ENCODE measurements around the gene ALDH1A3.

DNA sequence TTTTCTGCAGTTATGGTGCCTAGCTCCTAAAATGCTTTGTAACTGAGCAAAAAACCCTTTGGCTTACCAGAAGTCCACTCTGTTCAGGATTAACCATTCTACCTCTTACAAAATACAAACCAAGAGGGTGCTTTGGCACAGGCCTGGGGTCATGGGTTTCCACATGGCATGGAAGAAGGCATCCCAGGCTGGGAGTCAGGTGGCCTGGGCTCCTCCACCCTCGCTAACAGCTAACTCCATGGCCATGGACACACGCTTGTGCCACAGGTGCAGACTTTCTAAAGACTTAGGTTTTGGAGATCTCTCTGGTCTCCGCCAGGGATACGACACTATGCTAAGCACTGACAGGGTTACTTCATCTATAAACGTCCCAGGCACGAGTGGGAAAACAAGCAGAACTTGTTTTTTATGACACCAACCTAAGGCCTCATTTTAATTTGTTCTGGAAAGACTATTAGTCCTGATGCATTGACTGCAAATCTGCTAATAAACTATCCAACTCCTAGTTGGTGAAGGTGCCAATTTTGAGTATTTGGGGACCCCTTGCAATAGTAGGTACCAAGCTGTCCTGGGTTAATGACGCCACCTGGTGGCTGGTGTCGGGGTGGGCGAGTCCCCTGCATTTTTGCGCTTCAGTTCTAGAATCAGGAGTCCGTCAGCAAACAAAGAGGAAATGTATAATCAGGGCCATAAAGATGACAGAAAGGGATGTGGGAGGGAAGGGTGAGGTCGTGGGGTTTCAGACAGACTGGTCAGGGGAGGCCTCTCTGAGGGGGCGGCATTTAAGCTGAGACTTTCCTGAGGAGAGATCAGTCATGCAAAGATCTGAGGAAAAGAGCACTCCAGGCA is 10.3 kb upstream of the ALDH1A3 start:
- TF ChIP-seq, protein P1, sequence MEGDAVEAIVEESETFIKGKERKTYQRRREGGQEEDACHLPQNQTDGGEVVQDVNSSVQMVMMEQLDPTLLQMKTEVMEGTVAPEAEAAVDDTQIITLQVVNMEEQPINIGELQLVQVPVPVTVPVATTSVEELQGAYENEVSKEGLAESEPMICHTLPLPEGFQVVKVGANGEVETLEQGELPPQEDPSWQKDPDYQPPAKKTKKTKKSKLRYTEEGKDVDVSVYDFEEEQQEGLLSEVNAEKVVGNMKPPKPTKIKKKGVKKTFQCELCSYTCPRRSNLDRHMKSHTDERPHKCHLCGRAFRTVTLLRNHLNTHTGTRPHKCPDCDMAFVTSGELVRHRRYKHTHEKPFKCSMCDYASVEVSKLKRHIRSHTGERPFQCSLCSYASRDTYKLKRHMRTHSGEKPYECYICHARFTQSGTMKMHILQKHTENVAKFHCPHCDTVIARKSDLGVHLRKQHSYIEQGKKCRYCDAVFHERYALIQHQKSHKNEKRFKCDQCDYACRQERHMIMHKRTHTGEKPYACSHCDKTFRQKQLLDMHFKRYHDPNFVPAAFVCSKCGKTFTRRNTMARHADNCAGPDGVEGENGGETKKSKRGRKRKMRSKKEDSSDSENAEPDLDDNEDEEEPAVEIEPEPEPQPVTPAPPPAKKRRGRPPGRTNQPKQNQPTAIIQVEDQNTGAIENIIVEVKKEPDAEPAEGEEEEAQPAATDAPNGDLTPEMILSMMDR (IDR thresholded peaks at IDR 0.05): peak in 2 of 6 experiments; percentile 15 to 26
- no peak for TF ChIP-seq POLR2A (IDR thresholded peaks at IDR 0.05)

Measured in thyroid gland (tissue), 4 donors.